Amniotic stem cell (primary cell): ENCODE results near the gene LRP2.
"Not testable (repeated sequence)": the region's sequence is repeated elsewhere in the genome, so short reads cannot be mapped to it uniquely, and the experiment has no call there.

Experiments used
- DNase-seq: peaks from one replicate; lab custom pipeline; 2025; lab: John Stamatoyannopoulos, UW

LRP2 gene

DNA sequence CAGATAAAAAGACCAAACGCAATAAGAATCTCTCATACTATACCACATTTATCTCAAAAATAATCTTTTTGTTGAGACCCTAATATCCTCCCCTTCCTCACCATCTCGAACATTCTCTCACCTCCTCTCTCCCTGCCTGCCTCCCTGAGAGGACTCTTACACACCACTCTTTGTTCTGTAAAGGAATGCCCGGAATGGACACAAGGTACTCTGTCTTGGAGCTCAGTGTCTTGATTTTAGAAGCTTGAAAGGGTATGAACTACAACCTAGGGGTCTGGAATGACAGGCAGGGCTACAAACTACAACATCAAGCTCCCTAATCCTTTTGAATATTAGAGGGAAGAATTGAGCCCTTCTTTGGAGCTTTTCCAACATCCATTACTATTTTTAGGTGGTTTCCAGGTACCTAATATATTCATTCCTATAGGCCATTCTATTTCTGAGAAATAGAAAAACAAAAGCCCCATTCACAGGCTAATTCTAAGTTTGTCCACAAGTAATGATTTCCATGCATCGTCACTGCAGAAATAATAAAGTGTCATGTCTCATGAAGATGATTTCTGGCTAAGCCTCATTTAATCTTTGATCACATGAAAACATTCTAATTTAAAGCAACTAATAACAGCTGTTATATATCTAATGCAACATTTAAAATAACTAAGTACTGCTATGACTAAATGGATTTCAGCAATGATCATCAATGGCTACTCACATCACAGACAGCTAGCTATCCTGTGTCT lies 60.6 kb downstream of the LRP2 start:
- no peak for DNase-seq

DNA sequence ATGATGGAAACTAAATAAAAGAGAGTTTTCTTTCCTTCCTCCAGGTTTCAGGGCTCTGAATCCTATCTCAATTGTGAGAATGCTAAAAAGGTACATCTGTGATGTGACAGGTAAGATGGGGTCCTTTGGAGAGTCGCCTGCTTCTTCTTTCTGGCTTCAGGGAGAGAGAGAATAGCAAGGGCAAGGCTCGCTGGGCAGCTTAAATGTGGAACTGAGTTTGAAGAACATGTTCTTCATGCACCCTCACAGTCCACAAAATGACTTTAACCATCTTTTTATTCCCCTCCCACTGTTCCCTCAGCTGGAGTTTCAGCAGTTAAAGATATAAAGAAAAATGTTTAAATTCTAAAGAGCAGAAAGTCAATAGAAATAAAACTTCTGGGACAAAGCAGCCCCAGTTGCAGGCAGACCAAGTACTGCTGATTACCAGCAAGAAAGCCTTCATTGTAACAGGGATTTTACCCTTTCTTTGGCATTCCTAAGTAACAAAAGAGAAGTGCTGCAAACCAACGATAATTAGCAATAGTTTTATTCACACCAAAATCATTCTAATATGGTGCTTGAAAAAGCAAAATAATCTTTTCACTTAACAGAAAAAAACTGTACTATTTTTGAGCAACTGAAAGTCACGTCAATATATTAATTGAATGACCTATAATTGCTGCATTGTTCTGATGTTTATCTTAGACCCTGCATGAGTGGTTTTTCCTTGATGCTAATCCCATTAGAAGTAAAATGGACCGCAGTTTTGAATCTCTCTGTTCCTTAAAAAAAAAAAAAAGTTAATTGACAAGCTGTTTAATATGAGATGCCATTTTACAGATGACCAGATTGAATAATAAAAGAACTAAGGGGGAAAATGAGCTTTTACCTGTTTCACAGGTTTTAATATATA lies 61.5 kb downstream of the LRP2 start:
- no peak for DNase-seq

DNA sequence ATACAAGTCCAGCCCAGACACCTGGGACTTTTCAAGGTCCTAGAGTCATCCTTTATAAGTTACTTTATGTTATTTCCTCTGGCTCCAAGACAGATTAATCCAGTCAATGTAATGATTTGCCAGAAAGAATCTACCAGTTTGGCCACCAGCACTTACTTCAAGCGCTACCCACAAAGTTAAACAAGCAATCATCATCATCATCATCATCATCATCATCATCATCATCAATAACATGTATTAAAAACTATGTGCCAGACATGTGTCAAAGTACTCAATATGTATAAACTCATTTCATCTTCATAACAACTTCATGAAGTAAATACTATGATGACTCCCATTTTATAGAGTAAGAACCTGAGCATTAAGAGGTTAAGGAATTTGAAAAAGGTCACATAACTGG lies 64.3 kb downstream of the LRP2 start:
- DNase-seq = no peak

DNA sequence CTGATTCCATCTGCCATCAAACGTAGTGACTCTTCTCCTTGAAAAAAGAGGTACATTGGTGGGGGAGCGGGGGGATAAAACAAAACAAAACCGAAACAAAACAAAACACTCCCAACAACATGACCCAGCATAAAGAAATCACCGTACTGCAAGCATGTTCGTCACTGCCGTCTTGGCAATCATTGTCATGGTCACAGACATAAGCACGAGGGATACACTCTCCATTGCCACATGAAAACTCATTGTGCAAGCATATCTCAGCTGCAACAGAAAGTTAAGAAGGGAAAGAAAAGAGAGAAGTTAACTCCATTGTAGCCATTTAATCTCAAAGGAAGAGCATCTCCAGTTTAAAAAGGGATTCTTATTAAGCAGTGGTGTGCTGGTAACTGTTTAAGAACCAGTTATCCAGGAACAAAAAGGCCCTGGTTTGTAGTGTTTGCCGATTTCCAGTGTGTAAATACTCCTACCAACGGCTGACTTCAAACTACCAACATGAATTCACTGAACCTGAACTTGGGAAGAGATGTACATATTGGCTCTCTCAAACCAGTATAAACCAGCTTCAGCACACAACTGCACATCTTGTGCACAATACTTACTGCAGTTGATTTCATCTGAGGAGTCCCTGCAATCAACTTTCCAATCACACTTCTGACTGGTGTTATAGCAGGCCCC lies 68.2 kb downstream of the LRP2 start:
- DNase-seq = no peak

DNA sequence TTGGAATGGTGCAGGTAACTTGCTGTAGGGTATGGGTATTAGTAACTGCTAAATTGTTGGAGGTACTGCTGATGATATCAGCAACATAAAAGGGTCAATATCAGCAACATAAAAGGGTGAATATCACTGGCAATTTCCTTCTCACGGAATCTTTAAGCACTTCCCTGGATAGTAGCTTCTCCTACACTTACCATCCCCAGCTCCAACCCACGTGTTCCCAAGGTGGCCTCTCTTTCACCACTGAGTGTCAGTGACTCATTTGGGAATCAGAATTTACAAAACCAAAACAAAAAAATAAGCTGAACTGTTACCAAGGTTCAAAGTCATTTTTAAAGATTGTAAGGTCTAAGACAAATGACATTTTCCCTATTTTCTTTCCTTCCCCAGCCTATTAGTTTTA lies 70.8 kb downstream of the LRP2 start:
- no peak for DNase-seq

DNA sequence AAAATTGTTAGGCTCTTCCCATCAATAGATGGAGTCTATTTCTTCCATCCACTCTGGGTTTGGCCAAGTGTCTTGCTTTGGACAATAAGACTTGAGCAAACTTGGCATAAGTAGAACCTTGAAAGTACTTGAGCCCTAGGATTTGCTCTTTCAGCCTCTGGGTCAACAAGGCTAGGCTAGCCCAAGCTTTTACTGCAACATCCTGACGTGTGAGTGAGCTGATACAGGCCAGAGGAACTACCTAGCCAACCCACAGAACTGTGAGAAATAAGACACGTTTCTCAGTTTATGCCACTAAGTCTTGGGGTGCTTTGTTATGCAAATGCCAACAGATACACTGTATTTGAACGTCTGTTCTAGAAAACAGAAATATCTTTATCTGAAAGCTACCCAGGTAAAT lies 71.9 kb downstream of the LRP2 start:
- no peak for DNase-seq

DNA sequence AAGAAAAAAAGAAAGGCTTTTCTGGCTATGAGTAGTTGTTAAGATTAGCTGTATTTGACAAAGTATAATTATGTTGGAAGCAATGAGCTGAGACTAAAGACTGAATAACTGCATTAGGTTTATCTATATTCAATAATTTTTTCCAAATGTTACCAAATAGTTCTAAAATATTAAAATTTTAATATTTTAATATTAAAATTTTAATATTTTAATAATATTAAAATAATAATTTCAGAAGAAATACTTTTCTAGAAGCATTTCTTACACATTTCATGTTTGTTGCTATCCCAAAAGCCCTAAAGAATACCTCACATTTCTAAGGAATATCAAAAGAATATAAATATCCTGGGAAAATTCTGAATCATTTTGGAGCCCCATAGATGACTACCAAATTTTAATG lies 74.7 kb downstream of the LRP2 start:
- DNase-seq = no peak

DNA sequence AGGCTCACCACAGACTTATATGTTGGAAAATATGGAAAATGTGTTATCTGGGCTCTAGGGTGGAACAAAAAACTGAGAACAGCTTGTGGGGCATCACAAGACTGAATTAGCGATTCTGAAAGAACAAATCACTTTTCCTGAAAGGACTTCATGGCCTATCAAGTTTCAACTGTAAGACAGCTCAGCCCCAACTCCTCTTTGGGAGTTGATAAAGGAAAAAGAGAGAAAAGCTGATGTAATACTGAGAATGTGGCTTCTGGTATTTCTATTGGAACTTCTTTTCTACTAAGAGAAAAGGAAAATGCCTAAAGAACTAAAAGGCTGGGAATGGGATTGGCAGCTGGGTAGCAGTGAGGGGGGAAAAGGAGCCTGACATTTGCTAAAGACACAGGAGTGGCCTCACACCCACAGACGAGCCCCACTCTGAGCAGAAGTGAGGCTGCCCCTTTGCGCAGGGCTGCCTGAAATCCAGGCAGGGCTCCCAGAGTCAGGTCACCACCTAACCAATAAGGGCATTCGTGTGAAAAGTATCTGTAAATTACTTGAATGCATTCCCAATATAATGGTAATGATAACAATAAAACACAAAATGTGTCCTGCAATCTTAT lies 75.6 kb downstream of the LRP2 start:
- DNase-seq = no peak

DNA sequence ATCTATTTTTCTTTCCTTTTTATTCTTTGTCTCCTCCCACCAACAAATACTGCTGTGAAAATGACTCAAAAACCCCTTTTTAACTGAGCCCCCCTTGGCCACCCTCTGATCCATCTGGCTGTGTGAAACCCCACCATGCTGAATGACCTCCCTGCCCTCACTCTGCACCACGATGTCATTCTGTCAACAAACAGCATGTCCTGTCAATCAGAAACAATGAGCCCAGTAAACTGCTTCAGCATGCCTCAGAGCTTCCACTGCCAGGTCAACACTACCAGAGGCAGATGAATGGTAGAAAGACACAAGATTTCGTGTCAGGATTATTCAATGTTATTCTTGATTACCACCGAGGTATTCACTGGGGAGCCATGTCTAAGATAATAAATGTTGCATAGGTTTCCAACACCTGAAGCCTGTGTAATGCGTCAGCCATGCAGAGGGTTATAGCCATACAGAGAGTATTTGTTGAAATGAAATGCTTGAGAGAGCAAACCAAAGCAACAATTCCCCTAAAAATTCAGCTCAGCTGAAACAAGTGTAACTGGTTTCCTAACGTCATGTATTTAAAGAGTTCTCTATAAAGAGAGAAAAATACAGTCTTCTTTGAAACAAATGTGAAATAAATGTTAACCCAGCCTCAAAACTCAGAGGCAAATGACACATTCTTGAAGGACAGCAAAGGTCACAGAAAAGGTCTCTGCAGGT lies 76.7 kb downstream of the LRP2 start:
- DNase-seq = no peak

DNA sequence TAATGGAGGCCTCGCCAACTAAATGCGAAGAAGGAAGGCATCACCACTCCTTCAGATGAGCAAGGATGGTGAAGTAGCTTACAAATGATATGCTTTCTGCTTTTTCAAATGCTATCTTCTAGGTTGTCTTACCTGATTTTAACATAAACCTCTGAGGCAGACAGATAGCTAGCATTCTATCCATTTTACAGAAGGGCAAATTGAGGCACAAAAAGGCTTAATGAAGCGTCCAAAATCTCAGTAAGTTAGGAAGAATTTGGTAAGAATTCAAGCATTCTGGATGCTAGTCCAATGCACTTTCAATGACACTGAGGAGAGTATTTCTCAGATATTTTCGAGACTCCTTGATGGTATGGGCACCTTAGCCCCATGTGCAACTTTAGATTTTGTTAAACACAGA lies 81.8 kb downstream of the LRP2 start:
- DNase-seq = no peak

DNA sequence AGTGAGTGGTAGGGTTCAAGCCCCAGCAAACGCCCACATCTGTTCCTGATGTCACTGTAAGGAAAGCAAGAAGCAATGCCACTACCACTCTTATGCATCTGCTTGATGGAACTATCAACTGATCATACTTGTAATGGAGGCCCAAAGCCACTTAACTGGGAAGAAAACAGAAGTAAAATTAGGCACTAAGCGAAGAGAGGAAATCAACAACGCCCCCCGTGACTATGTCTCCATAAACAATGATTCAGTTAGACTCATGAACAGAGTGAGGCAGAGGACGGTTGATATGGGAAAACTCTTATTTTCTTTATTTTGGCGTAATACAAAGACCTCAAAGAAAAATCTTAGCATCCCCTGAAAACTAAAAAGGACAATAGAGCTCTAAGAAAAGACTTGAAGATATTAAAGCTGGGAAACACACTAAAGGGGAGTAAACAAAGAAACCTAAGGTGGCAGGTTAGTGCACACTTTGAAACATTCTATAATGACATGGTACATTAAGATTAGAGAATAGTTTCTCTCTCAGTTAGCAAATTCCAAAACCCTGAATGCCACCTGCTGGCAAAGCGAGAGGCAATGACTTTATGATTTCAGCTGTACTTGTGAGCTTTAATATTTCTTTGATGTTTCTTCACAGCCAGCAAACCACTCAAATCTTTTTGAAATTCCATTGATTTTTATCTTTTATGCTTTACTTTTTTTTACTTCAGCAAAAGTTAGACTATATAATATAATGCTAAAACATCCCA lies 86.5 kb downstream of the LRP2 start:
- no peak for DNase-seq

DNA sequence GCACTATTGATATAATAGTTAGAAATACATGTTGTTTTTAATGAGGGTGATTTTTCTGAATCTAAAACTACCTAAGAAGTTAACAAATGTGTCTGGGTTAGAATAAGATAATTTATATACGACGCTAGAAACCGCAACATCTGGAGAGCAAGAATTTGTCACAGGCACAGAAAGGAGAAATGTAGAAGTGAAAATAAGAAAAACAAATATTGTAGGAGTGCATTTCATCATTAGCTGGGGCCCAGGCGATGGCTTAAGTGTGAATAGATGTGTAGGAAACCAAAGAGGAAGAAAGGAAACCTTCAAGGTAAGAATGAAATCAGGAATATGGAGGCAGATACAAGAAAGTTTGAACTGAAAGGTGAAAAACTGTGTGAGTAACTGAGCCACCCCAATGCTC lies 90.3 kb downstream of the LRP2 start:
- no peak for DNase-seq

DNA sequence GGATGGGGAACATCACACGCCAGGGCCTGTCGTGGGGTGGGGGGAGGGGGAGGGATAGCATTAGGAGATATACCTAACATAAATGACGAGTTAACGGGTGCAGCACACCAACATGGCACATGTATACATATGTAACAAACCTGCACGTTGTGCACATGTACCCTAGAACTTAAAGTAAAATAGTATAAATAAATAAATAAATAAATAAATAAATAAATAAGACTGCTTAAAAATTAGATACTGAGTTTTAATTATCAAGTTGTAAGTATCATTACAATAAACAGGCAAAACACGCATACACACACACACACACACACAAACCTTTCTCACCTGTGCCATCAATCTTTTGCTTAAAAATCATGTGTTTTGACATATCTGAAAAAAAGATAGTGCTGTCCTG lies 91.8 kb downstream of the LRP2 start:
- not testable (repeated sequence) for DNase-seq

DNA sequence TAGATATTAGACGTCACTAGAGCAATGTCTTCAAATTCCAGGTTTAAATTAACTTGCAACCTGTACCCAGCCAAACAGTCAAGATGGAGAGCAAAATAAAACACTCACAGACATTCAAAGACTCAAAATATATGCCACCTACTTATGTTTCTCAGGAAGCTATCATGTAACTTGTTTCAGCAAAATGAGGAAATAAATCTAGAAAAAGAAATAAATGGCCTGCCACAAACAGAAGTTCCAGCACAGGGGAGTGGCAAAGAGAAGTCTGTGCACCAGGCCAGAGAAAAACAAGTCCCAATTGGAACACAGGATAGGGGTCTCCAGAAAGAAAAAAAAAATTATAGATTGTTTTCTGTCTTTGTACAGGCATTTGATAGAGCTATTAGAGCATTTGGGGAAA lies 96.7 kb downstream of the LRP2 start:
- no peak for DNase-seq

DNA sequence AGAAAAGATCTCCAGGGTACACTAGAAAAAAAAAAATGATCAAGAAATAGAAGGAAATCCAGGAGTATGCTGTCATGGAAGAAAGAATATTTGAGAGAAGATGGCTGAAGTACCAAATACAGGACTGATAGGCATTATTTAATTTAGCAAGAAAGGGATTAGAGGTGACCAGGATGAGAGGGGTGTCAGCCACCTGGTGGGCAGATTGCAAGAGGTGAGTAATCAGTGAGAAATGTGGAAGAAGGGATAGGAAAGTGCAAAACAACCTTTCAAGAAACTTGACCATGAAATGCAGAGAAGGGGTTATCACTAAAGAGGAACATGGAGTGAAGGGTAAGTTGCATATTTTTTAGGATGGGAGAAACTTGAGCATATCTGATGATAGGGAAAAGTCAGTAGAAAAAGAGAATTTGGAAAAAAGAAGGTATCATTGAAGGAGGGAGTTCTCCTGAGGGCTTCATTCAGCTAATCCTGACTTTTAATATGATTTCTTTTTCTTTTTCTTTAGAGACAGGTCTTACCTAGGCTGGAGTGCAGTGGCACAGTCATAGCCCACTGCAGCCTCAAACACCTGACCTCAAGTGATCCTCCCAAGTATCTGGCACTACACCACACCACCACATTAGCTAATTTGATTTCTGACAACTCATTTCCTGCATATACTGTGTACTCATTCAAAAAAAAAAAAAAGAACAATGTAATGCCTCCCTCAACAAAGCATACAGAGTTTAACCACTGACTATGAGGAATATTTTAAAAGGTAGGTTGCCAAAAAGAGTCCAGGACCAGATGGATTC lies 101.3 kb downstream of the LRP2 start:
- no peak for DNase-seq

DNA sequence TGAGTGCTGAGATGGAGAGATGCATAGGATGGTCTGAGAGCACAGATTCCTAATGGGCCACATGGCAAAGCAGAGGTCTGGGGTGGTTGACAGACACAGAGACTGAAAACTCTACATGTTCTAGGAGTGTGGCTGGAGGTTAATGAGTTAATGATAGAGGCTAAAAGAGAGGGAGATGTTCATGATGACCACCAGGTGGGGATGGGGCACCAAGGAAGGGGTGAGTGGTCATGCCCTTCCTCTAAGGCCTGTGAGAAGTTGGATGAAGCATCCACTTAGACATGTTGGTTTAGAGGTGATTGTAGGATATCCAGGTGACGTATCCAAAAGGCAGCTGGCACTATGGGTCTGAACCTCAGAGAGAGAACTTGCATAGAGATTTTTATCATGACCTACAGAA lies 102.1 kb downstream of the LRP2 start:
- DNase-seq = no peak

DNA sequence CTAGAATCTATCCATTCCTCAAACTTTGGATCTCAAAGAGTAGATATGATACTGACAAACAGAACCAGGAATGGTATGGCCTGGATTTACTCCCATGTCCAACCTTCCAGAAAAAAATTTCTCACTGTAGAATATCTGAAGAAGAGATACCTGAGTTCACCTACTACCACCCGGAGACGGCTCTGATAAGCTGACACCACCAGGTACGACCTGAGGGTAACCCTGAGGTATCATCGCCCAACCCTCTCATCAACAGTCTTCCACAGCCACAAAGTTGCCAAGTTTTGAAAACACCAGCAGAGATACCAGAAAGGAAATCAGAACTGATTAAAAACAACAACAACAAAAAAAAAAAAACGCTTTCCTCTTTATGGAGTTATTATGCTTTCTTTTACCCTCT lies 102.9 kb downstream of the LRP2 start:
- DNase-seq = no peak

DNA sequence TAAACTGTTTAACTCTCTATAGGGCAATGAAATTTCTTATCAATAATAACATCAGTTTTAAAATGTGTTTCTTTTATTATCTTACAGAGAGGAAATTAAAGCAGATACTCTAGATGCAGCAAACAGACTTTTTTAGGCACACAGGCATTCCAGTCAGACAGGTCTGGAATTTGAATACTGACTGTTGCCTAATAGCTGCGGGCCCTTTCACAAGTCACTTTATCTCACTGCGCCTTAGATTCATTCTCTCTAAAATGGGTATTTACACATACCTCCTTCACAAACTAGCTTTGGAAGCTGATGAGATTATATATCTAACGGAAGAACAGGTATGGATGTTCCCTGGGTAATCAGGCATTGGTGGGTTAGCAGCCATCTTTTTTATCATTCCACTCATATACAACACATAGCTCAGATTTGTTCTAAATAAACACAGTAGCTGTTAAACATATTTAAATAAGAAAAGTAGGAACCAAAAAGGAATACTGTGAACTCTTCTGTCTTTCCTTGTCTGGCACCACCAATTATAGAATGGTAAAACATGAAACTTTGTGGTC lies 104.2 kb downstream of the LRP2 start:
- DNase-seq = no peak

DNA sequence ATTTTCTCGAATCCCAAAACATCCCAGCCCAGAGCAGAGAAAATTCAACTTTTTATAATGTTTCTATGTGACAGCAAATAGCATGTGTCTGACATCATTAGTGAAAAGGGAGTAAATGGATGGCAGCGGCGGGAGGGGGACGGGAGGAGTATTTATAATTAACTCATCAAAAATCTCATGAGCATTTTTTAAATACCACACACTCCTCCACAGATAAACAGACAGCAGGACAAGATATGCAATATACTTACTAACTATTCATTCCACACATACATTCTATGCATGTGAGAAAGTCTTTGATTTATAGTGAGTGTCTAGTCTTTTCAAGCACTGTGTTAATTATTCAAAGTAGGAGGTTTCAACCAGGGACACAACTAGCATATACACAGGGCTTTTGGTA lies 107.6 kb downstream of the LRP2 start:
- no peak for DNase-seq

DNA sequence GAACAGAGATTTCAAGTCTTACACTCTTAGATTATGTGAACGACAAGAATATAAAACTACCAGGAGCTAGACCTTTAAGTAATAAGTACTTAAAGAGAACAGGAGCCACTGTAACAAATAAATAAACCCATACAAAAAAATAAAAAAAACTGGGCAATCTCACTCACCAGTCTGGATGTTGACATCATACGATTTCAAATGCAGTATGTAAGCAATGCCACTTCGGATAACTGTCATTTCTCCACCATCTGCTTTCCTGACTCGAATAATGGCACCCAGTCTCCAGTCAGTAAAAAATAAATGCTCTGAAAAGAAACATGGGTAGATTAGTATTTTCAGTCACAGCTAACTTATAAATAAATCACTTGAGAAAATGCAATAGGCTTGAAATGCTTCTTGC lies 115.1 kb downstream of the LRP2 start:
- no peak for DNase-seq
